ENCODE data around the gene AKAP17A.

Gene AKAP17A

DNA sequence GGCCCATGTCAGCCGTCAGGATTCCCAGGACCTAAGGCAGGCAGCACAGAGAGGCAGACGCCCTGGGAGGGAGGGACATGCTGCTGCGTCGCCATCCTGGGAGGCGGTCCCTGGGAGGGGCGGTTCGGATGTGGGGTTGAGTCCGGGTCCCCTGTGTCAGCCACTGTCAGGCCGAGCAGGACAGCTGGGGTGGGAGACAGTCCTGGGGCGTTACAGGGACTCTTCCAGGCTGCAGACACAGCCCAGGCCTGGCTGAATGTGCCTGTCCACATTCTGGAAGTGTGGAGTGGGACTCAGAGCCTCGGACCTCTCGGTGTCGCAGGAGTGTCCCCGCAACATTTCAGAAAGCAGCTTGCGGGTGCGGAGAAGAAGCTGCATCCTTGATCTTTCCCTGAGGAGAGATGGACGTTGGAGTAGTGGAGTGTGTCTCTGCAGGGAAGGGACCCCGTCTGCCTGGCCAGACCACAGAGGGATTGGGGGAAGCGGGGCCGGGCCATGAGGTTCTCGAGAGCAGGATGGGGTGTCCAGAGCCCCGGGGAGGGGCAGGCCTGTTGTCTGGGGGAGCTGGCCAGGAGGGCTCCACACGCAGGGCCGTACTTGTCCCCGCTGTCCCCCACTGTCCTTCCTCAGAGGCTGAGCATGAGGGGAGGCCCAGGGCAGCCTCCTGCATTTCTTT is 6.1 kb downstream of the AKAP17A start:
- DNase-seq (ENCODE audit: low spot score) (peak; percentile 70), ATAC-seq (ENCODE audit: low read depth) (no peak)
- H3K9me3 ChIP-seq (ENCODE audit: severe bottlenecking) = no peaks in the 10 kb centered on the region
- no peak overlapping the region for H3K27ac ChIP-seq (ENCODE audit: poor library complexity, severe bottlenecking)
- no peaks in the 10 kb centered on the region for H3K27me3 ChIP-seq (ENCODE audit: insufficient read depth, poor library complexity, severe bottlenecking)
- H3K36me3 ChIP-seq (ENCODE audit: low read depth) = peaks cover 95% of the 10 kb centered on the region
- TF ChIP-seq, protein P1, sequence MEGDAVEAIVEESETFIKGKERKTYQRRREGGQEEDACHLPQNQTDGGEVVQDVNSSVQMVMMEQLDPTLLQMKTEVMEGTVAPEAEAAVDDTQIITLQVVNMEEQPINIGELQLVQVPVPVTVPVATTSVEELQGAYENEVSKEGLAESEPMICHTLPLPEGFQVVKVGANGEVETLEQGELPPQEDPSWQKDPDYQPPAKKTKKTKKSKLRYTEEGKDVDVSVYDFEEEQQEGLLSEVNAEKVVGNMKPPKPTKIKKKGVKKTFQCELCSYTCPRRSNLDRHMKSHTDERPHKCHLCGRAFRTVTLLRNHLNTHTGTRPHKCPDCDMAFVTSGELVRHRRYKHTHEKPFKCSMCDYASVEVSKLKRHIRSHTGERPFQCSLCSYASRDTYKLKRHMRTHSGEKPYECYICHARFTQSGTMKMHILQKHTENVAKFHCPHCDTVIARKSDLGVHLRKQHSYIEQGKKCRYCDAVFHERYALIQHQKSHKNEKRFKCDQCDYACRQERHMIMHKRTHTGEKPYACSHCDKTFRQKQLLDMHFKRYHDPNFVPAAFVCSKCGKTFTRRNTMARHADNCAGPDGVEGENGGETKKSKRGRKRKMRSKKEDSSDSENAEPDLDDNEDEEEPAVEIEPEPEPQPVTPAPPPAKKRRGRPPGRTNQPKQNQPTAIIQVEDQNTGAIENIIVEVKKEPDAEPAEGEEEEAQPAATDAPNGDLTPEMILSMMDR (IDR thresholded peaks at IDR 0.05; ENCODE audit: poor library complexity, severe bottlenecking) = no peak
- no peak overlapping the region for H3K4me3 ChIP-seq (ENCODE audit: severe bottlenecking)
- H3K4me1 ChIP-seq (ENCODE audit: insufficient read depth, poor library complexity, severe bottlenecking) = peaks cover 3% of the 10 kb centered on the region

DNA sequence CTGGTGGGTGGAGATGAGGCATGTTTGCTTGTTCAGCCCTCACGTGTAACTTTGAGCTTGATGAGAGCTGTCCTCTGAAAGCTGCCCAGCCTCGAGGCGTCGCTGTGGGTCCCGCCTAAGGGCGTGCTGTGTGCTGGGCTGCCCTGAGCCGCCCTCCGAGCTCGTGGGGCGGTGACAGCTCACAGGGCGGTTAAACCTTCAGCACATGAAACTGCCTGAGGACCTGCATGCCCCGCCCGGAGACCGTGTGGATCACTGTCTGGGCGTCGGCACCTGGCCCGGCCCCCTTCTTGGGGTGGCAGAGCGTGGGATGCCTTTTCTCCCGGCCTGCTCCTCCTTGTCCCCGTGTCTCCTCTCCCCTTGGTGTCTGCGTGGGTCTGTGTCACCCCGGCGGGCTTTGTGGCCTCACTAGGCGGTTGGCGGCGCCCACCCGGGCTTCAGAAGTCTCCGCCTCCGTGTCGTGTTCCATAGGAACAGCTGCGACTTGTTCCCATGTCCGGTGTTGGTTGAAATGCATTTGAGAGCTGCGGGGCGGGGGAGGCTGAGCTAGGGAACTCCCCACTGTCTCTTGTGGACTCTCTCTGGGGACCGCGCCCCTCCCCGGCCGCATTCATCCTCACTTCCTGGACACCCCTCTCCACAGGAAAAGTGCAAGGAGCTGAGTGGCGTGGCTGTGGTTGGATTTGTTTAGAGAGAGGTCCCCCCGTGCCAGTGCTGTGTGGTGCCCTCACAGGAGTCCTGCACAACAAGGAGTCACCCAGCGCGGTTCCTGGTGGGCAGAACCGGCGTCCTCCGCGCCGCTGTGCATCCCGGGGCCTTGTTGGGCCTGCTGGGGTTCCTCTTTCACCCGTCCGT is 6.8 kb downstream of the AKAP17A start:
- Histone ChIP-seq H3K27ac (ENCODE audit: poor library complexity, severe bottlenecking) (no peak overlapping the region), H3K4me1 (ENCODE audit: insufficient read depth, poor library complexity, severe bottlenecking) (no peaks in the 10 kb centered on the region), H3K27me3 (ENCODE audit: insufficient read depth, poor library complexity, severe bottlenecking) (no peaks in the 10 kb centered on the region), H3K9me3 (ENCODE audit: severe bottlenecking) (no peaks in the 10 kb centered on the region), H3K36me3 (ENCODE audit: low read depth) (peaks cover 96% of the 10 kb centered on the region), H3K4me3 (ENCODE audit: severe bottlenecking) (no peak overlapping the region)
- ATAC-seq (ENCODE audit: low read depth) (no peak), DNase-seq (ENCODE audit: low spot score) (peak; percentile 70)
- TF ChIP-seq, protein P1 (IDR thresholded peaks at IDR 0.05; ENCODE audit: poor library complexity, severe bottlenecking) = no peak

DNA sequence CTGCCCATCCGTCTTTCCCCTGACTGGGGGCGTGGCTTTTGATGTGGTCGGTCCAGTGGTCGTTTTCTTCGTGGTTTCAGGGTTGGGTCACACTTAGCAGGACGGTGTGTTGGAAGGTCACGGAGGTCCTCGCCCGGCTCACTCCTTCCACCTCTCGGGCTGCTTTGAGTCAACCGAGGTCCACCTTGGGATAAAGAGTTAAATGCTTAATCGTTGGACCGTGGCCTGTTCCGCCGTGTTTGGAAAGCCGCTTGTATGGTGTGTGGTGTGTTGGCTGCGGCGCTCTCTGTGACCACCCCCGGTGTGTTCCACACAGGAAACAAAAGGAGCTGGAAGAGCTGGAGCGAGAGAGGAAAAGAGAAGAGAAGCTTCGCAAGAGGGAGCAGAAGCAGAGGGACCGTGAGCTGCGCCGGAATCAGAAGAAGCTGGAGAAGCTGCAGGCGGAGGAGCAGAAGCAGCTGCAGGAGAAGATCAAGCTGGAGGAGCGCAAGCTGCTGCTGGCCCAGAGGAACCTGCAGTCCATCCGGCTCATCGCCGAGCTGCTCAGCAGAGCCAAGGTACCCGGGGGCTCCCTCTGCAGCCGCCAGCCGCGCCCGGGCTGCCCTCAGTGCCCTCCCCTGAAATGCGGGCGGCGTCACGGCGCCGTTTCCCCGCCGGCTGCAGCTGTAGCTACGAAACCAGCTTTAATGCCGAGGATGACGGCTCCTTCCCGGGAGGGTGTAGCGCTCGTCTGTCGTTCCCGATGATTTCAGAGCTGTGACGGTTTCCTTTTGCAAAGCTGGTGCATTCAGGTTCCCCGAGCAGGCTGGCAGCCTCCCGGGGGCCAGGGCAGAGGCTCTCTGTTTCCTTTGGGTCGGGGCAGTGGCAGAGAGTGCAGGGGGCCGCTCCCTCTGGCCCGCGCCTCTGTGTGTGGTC is 7.7 kb downstream of the AKAP17A start:
- Histone ChIP-seq H3K9me3 (ENCODE audit: severe bottlenecking) (no peaks in the 10 kb centered on the region), H3K27me3 (ENCODE audit: insufficient read depth, poor library complexity, severe bottlenecking) (no peaks in the 10 kb centered on the region), H3K36me3 (ENCODE audit: low read depth) (peaks cover 93% of the 10 kb centered on the region), H3K4me3 (ENCODE audit: severe bottlenecking) (no peak overlapping the region), H3K4me1 (ENCODE audit: insufficient read depth, poor library complexity, severe bottlenecking) (no peaks in the 10 kb centered on the region), H3K27ac (ENCODE audit: poor library complexity, severe bottlenecking) (no peak overlapping the region)
- TF ChIP-seq, protein P1 (IDR thresholded peaks at IDR 0.05; ENCODE audit: poor library complexity, severe bottlenecking) = no peak
- no peak for ATAC-seq (ENCODE audit: low read depth)
- peak; percentile 46 for DNase-seq (ENCODE audit: low spot score)

DNA sequence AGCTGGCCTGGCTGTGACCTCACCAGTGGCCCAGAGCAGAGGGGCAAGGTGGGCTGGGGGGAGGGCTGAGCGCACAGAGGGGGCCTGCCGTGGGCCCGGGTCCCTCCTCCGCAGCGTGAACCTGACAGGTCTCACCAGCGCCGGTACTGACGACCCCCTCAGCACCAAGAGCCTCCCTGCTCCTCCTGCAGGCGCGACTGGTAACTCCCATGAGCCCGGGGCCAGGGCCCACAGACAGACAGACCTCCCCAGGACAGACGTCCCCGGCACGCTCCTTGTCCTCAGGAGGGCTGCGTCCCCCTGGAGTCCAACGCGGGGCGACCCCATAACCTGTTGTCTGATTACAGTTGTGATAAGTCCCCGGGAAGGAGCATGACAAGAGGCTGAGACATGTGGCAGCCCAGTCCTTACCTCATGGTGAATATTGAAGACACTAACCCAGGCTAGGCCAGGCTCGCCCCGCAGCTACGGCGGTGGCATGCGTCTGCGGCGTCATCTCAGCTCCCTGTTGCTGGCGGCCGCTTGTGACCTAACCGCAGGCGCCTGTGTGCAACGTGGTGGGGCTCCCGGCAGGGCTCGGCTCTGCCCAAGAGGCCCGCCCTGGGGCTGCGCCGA is 8.5 kb downstream of the AKAP17A start:
- H3K27ac ChIP-seq (ENCODE audit: poor library complexity, severe bottlenecking) = no peak overlapping the region
- no peaks in the 10 kb centered on the region for H3K27me3 ChIP-seq (ENCODE audit: insufficient read depth, poor library complexity, severe bottlenecking)
- H3K36me3 ChIP-seq (ENCODE audit: low read depth) = peaks cover 88% of the 10 kb centered on the region
- no peaks in the 10 kb centered on the region for H3K4me1 ChIP-seq (ENCODE audit: insufficient read depth, poor library complexity, severe bottlenecking)
- ATAC-seq (ENCODE audit: low read depth) (no peak), DNase-seq (ENCODE audit: low spot score) (peak; percentile 73)
- no peaks in the 10 kb centered on the region for H3K9me3 ChIP-seq (ENCODE audit: severe bottlenecking)
- no peak overlapping the region for H3K4me3 ChIP-seq (ENCODE audit: severe bottlenecking)
- TF ChIP-seq, protein P1 (IDR thresholded peaks at IDR 0.05; ENCODE audit: poor library complexity, severe bottlenecking) = no peak
